Measurements from ENCODE around the gene KRTAP3-1.

- TF ChIP-seq GATA3 (IDR thresholded peaks at IDR 0.05; ENCODE audit: low read depth, low read length), result no peak
- TF ChIP-seq GATA2 (IDR thresholded peaks at IDR 0.05; ENCODE audit: low read depth, low read length), result no peak
Observed at GRCh38 chr17:41037853-41038350, 29.0 kb upstream of the KRTAP3-1 start.
